ENCODE data around the gene SYNDIG1L.

SYNDIG1L gene

GRCh38 chr14:74360163-74360562 lies 65.8 kb downstream of the SYNDIG1L start:
- no peaks in the 10 kb centered on the region for H3F3A ChIP-seq (ENCODE audit: low read depth)
- H2AFZ ChIP-seq (ENCODE audit: low read length): no peak overlapping the region
- H3K36me3 ChIP-seq (ENCODE audit: insufficient read depth, low read length): no peaks in the 10 kb centered on the region
- no peaks in the 10 kb centered on the region for H3K9me2 ChIP-seq (replicated peaks; ENCODE audit: low read depth, low read length)
- H3K4me3 ChIP-seq (ENCODE audit: low read length, poor library complexity, severe bottlenecking): no peak overlapping the region
- no peaks in the 10 kb centered on the region for H4K20me1 ChIP-seq (ENCODE audit: insufficient read depth, low read length, poor library complexity, severe bottlenecking)
- H3K9me3 ChIP-seq (ENCODE audit: insufficient read depth, low read depth, low read length): no peaks in the 10 kb centered on the region
- no peaks in the 10 kb centered on the region for H3K4me1 ChIP-seq (ENCODE audit: insufficient read depth, low read length, poor library complexity, severe bottlenecking)
- no peak overlapping the region for H3K9ac ChIP-seq (ENCODE audit: low read depth, low read length, poor library complexity, severe bottlenecking)
- no peaks in the 10 kb centered on the region for H3K27me3 ChIP-seq (ENCODE audit: insufficient read depth, low read length, poor library complexity, severe bottlenecking)
- no peaks in the 10 kb centered on the region for H3K79me2 ChIP-seq (ENCODE audit: insufficient read depth, low read length)
- no peak overlapping the region for H3K4me2 ChIP-seq (ENCODE audit: low read depth, low read length, poor library complexity, severe bottlenecking)
- TF ChIP-seq EZH2phosphoT487 (IDR thresholded peaks at IDR 0.05; ENCODE audit: borderline replicate concordance) (no peak), CTCF (conservative IDR thresholded peaks at IDR 0.05; ENCODE audit: low read length) (no peak)

GRCh38 chr14:74358176-74358829 lies 67.7 kb downstream of the SYNDIG1L start:
- no peaks in the 10 kb centered on the region for H3K4me1 ChIP-seq (ENCODE audit: insufficient read depth, low read length, poor library complexity, severe bottlenecking)
- H3K4me3 ChIP-seq (ENCODE audit: low read length, poor library complexity, severe bottlenecking): no peak overlapping the region
- no peaks in the 10 kb centered on the region for H3K79me2 ChIP-seq (ENCODE audit: insufficient read depth, low read length)
- no peaks in the 10 kb centered on the region for H3F3A ChIP-seq (ENCODE audit: low read depth)
- H4K20me1 ChIP-seq (ENCODE audit: insufficient read depth, low read length, poor library complexity, severe bottlenecking): no peaks in the 10 kb centered on the region
- no peaks in the 10 kb centered on the region for H3K27me3 ChIP-seq (ENCODE audit: insufficient read depth, low read length, poor library complexity, severe bottlenecking)
- TF ChIP-seq CTCF (conservative IDR thresholded peaks at IDR 0.05; ENCODE audit: low read length) (no peak), EZH2phosphoT487 (IDR thresholded peaks at IDR 0.05; ENCODE audit: borderline replicate concordance) (no peak)
- H2AFZ ChIP-seq (ENCODE audit: low read length): no peak overlapping the region
- H3K9ac ChIP-seq (ENCODE audit: low read depth, low read length, poor library complexity, severe bottlenecking): no peak overlapping the region
- no peaks in the 10 kb centered on the region for H3K9me3 ChIP-seq (ENCODE audit: insufficient read depth, low read depth, low read length)
- H3K4me2 ChIP-seq (ENCODE audit: low read depth, low read length, poor library complexity, severe bottlenecking): no peak overlapping the region
- no peaks in the 10 kb centered on the region for H3K9me2 ChIP-seq (replicated peaks; ENCODE audit: low read depth, low read length)
- no peaks in the 10 kb centered on the region for H3K36me3 ChIP-seq (ENCODE audit: insufficient read depth, low read length)

GRCh38 chr14:74357585-74357984 lies 68.4 kb downstream of the SYNDIG1L start:
- Histone ChIP-seq H2AFZ (ENCODE audit: low read length) (no peak overlapping the region), H3F3A (ENCODE audit: low read depth) (no peaks in the 10 kb centered on the region), H3K9me2 (replicated peaks; ENCODE audit: low read depth, low read length) (no peaks in the 10 kb centered on the region), H3K9ac (ENCODE audit: low read depth, low read length, poor library complexity, severe bottlenecking) (no peak overlapping the region), H3K4me1 (ENCODE audit: insufficient read depth, low read length, poor library complexity, severe bottlenecking) (no peaks in the 10 kb centered on the region), H3K27me3 (ENCODE audit: insufficient read depth, low read length, poor library complexity, severe bottlenecking) (no peaks in the 10 kb centered on the region), H3K36me3 (ENCODE audit: insufficient read depth, low read length) (no peaks in the 10 kb centered on the region), H3K79me2 (ENCODE audit: insufficient read depth, low read length) (no peaks in the 10 kb centered on the region), H3K9me3 (ENCODE audit: insufficient read depth, low read depth, low read length) (no peaks in the 10 kb centered on the region), H3K4me2 (ENCODE audit: low read depth, low read length, poor library complexity, severe bottlenecking) (no peak overlapping the region), H4K20me1 (ENCODE audit: insufficient read depth, low read length, poor library complexity, severe bottlenecking) (no peaks in the 10 kb centered on the region), H3K4me3 (ENCODE audit: low read length, poor library complexity, severe bottlenecking) (no peak overlapping the region)
- TF ChIP-seq CTCF (conservative IDR thresholded peaks at IDR 0.05; ENCODE audit: low read length) (no peak), EZH2phosphoT487 (IDR thresholded peaks at IDR 0.05; ENCODE audit: borderline replicate concordance) (no peak)

Data from Loucy (cell line).